Embryonic facial prominence (tissue), 1 donor: ENCODE measurements around the gene RAD54L2.
"Not testable (repeated sequence)": the region's sequence is repeated elsewhere in the genome, so short reads cannot be mapped to it uniquely, and the experiment has no call there.

ENCODE experiments used
- DNase-seq: peaks from one replicate; pipeline ENCODE4 v3.0.0-alpha.2; 2016; ENCODE audit errors: extremely low spot score

The RAD54L2 gene

GRCh38 chr3:51544011-51544775, 5.7 kb downstream of the RAD54L2 start:
- DNase-seq = no peak

- DNase-seq = no peak
Observed at GRCh38 chr3:51547274-51547673, 8.8 kb downstream of the RAD54L2 start.

- no peak for DNase-seq
Observed at GRCh38 chr3:51549311-51549710, 10.8 kb downstream of the RAD54L2 start.

GRCh38 chr3:51550080-51550819, 11.7 kb downstream of the RAD54L2 start:
- DNase-seq = no peak

- DNase-seq = no peak
Observed at GRCh38 chr3:51557993-51558392, 19.5 kb downstream of the RAD54L2 start.

- no peak for DNase-seq
Observed at GRCh38 chr3:51559411-51559888, 20.9 kb downstream of the RAD54L2 start.

- DNase-seq = no peak
Observed at GRCh38 chr3:51559961-51560360, 21.4 kb downstream of the RAD54L2 start.

- DNase-seq = not testable (repeated sequence)
Observed at GRCh38 chr3:51562403-51562802, 23.9 kb downstream of the RAD54L2 start.

- DNase-seq = no peak
Observed at GRCh38 chr3:51568036-51568435, 29.5 kb downstream of the RAD54L2 start.

GRCh38 chr3:51568996-51569395, 30.5 kb downstream of the RAD54L2 start:
- DNase-seq = no peak

GRCh38 chr3:51578238-51578637, 39.7 kb downstream of the RAD54L2 start:
- no peak for DNase-seq

GRCh38 chr3:51580418-51580817, 41.9 kb downstream of the RAD54L2 start:
- DNase-seq = no peak

- DNase-seq = no peak
Observed at GRCh38 chr3:51581524-51581923, 43.0 kb downstream of the RAD54L2 start.

- no peak for DNase-seq
Observed at GRCh38 chr3:51585197-51585596, 46.7 kb downstream of the RAD54L2 start.

- no peak for DNase-seq
Observed at GRCh38 chr3:51585871-51586270, 47.4 kb downstream of the RAD54L2 start.
